GM18502 (cell line): Measurements from ENCODE around the gene ANKS1A.
"Not testable (repeated sequence)": the region's sequence is repeated elsewhere in the genome, so short reads cannot be mapped to it uniquely, and the experiment has no call there.

Experiments
- ATAC-seq: cut with Tn5 transposase; IDR thresholded peaks from one replicate; pipeline ENCODE4 v1.9.1; 2021; ENCODE audit warnings: mild to moderate bottlenecking; ENCODE audit not compliant: unreplicated experiment, poor library complexity

ANKS1A gene

DNA sequence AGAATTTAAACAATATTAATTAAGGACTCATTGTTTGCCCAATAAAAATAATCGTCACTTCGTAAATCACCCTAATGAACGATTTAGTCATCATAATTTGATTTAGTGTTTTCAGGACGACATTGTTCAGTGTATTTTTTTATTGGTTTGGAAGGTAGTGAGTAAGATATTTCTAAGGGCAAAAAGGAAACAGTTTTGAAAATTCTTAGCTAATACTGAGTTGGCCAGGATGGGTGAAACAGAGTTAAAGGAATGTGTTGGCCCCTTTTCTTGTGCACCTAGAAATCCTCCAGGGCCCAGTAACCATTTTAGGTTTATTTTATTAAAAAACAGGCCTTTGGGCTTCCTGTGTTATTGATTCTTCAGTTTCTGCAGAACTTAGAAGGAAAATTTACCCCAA, 25.3 kb downstream of the ANKS1A start:
- ATAC-seq, result no peak

DNA sequence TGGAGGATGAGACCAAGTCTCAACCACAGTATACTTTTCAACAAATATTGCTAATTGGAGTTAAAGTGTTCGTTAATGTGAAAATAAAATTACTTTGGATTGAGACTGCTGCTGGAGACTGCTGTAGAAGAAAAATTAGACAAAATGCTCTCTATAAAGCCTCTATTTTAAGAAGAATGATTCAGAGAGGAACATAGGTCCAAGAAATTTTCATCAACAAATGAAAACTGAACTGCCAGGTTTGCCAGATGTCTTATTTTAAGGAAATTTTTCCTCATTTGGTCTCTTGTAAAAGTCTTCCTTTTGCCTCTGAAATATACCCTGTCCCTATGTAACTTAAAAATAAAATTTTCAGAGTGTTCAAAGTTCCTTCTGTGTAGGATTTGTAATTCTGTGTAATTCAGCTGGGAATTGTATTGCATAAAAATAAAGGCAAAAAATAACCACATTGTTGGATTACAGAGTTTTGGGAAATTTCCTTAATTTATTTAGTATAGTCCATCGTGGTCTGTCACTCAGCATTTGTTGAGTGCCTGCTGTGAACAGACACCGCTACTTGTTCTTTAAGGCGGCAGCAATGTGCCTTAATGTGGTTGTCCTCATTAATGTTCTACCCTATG, 27.4 kb downstream of the ANKS1A start:
- ATAC-seq, result no peak

DNA sequence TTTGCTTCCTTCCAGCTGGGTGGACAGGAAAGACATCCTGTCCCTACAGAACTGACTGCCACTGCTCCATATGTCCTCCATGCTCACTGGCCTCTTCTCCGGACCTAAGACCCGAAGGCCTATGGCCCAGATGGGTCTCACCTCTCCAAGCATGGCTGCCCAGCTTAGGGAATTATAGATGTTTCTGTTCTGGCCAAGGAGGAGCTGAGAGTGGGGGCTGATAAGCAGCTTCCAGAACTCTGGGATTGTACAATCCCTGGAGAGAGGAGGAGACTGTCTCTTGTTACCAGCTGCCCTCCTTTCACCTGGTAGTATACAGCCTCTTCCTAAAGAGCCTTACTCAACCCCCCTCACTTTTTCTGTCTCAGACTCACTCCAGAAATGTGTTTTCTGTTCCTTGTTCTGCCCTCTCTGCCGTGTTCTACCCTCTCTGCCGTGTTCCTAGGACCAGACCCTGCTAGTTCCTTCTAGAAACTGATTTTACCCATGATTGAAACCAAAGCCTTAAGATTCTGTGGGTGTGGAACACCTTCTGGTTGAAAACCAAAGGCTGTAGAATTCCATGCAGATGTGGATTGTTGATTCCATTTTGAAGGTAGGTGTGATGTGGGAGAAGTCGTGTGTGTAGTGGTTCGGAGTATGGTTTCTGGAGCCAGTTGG, 28.7 kb downstream of the ANKS1A start:
- ATAC-seq, result no peak

DNA sequence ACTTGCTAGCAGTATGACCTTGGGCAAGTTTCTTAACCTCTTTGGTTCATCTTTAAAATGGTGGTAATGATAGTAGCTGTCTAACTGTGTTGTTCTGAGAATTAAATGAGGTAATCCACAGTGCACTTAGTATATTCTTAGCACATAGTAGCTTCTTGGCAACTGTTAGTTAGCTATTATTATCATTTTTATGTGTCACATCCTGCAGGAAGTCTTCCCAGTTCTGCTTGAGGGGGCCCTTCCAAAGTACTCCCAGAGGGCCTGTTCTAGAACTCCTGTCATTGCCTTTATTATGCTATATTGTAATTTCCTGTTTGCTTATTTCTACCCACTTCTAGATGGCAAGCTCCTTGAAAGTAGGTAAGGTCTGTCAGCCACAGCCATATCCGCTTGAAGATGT, 30.6 kb downstream of the ANKS1A start:
- no peak for ATAC-seq

DNA sequence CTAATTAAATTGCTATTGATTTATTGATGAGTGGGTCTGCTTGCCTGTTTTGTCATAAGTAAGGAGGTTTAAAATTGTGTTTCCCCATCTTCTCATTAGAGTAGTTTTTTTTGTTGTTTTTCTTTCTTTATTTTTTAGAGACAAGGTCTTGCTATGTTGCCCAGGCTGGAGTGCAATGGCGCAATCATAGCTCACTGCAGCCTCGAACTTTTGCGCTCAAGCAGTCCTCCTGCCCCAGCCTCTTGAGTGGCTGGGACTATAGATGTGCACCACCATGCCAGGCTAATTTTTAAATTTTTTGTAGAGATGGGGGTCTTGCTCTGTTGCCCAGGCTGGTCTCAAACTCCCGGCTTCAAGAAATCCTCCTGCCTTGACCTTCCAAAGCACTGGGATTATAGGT, 31.0 kb downstream of the ANKS1A start:
- no peak for ATAC-seq

DNA sequence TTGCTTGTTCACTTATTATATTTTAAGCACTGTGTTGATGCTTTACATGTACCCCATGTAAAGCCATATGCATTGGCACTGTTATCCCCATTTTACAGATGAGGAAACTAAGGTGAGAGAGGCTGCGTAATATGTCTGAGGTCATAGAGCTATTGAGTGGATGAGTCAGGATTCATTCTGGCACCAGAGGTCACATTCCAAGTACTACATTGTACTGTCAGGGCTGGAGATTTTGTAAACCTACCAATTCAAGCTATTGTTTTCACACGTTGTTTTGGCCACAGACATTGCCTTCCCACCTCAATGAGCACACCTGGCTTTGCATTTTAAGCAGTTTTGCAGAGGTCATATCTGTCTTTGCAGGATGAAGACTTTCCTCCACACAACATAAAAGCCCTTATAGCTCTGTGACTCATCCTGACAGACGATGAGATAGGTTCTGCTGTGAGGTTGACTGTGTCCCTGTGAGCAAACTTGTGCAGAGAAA, 33.2 kb downstream of the ANKS1A start:
- no peak for ATAC-seq

DNA sequence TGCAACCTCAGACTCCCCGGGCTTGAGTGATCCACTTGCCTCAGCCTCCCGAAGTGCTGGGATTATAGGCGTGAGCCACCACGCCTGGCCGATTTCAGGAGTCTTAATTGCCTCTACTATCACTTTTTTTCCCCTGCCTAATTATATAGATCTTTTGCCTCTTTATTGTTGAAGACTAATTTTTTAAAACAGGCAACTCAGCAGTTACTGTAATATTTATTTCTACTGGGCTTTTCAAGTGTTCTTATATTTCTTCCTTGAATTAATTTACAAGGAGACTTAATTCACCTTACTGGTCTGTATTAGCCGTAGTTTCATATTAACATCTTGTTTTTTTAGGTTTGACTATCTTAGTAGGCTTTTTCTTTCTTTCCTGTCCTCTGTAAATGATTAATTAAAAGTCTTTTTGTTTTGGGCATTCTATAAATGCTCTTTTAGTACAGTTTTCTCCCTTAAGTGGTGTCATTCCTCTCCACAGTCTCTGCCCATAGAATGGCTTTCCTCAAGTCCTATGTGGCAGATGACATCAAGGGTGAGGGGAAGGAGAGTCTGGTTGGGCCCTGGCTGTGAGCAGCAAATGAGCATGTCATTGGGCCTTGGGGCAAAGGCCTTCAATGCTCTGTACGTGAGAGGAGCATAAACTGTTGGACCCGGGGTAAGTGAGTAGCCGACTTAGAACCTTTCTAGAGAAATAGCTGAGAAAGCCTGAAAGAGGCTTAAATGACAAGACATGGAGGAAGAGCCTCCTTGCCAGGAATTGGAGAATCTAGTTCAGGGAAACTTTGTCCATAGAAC, 36.0 kb downstream of the ANKS1A start:
- no peak for ATAC-seq

DNA sequence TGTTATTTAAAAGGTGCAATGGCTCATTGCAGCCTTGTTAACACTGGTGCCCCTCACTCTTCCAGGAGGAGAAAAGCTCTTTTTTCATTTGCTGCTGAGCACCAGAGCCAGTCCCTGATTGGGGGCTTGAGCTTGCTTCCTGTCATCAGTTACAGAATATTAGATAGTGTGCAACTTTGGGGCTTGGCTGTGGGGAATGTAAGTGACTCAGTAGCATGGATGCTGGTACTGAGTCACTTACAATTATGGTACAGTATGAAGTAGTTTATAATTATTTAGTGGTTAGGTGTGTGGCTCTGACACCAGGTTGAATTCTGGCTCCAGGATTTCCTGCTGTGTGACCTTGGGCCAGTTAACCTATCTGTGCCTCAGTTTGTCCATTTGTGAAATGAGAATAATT, 37.6 kb downstream of the ANKS1A start:
- ATAC-seq, result no peak

DNA sequence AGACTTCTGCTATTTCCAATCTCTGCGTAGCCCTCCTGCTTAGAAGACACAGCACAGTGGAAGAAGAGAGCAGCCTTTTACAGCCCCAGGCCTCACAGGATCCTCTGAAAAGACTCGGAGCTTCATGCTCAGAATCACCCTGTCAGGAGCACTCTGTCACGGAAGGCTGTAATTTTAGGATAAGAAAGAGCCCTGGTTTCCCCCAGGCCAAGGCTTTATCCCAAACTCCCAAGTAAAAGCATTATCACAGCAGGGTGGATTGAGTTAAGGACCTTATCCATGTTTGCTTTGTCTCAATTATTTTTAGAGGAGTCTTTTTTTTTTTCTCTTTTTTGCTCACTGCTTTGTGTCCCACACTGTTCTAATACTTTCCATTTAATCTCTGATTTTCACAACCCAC, 39.2 kb downstream of the ANKS1A start:
- ATAC-seq, result no peak

DNA sequence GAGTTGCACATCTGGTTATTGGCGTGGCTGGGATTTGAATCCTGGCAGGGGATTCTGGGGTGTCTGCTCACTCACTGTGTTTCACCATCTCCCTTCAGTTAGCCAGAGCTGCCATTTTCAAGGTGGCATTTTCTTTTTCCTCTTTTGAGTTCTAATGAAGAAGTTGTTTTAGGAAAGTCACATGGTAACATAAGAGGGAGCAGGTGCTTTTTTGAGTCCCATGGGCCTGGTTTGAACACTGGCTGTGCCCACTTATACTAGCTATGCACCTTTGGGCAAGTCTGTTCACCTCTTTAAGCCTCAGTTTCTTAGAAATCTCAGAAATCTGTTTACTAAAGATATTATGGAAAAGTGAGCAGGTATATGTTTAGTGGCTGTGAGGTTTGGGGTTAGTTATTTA, 39.6 kb downstream of the ANKS1A start:
- ATAC-seq, result no peak

DNA sequence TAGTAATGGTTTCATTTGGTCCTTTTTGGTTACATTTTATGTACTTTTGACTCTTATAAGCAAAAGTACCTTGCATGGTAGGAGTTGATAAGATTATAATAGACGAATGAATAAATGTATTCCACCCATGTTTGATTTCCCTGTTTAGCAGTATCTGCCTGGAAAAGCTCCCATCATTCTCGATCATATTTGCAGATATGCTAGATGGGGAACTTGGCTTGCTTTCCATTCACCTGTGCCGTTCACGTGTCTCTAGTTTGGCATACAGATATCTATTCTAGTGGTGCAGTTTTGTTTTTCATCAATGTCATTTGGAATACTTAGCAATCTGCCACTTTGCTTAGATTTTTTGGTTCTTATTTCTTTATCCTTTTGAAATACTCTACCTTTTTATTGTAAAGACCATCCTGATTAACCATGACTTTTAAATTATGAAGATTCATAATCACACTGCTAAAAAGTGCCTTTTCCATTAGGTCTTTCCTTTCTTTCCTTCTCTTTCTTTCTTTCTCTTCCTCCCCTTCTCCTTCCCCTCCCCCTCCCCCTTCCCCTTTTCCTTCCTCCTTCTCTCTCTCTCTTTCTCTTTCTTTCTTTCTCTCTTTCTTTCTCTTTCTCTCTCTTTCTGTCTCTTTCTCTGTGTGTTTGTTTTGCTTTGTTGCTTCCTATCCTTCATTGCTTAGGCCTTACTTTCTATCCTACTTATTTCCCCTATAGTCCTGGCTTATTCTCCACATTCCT, 40.4 kb downstream of the ANKS1A start:
- no peak for ATAC-seq

DNA sequence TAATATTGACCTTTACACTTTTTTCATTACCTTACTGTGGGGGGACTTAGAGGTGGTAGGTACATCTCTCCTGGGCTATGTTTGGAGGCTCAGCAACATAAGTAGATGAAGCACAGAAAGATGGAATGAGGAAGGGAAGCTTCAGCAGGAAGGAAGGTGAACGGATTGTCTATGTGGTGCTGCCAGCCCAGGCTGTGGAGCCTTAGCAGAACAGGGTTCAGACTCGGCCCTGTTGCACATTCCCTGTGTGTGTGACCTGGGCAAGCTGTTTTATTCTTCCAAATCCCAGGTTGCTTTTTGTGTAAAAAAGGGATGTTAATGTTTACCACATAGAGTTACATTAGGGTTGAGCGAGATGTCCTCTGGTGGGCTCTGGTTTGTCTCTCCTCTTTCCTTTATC, 41.2 kb downstream of the ANKS1A start:
- ATAC-seq, result no peak

DNA sequence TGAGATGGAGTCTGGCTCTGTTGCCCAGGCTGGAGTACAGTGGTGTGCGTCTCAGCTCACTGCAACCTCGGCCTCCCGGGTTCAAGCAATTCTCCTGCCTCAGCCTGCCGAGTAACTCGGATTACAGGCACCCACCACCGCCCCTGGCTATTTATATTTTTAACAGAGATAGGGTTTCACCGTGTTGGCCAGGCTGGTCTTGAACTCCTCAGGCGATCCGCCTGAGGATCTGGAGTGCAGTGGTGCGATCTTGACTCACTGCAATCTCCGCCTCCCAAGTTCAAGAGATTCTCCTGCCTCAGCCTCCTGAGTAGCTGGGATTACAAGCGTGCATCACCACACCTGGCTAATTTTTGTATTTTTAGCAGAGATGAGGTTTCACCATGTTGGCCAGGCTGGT, 43.1 kb downstream of the ANKS1A start:
- ATAC-seq, result not testable (repeated sequence)

DNA sequence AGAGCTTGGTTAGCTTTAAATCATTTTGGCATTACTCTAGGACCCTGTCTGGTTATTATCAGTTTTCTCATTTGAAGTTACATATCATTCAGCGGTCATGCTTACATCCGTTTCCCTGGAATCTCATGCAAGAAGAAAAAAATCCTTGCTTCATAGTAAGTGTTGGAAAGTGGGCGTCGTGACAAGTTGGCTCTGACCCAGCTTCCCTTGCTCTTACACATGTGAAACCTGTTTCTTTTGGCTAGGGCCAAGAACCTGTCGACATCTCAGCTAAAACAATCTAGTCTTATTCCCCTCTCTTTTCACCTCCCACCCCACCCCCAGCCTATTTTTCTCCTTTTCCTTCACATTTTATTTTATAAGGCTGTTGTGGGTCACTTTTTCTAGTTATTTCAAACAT, 45.5 kb downstream of the ANKS1A start:
- no peak for ATAC-seq

DNA sequence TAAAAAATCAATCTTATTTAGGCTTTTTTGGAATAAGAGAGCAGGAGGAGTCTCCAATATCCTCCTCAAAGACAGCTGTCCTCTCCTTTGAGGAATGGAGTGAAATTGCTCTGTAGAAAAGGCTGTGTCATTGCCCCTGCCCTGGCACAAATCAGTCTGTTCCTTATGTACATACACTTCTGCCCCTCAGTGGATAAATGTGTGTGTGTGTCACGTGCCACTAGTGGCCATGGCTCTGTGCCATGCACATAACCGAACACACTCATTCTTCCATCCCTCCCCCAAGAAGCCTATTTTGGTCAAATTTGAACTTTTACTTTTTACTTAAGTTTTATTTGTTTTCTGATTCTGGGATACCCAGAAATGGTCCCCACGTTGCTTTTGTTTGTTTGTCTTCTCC, 49.2 kb downstream of the ANKS1A start:
- ATAC-seq, result no peak

DNA sequence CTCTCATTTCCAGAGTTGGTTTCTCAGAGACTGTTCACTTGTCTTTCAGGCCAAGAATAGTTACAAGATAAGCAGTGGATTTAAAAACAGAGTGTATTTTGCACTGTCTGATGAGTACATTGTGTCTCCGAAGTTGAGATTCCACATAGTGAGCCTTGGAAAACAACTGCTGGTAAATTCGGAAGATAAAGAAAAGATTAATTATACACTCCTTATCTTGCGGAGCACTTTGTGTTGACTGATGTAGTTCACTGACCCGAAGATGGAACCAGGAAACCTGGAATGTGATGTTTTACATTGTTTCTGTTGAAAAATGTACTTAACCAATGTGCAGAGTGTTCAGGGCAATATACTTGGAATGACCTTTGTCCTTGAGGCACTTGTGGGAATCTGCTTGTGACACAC, 51.0 kb downstream of the ANKS1A start:
- no peak for ATAC-seq

DNA sequence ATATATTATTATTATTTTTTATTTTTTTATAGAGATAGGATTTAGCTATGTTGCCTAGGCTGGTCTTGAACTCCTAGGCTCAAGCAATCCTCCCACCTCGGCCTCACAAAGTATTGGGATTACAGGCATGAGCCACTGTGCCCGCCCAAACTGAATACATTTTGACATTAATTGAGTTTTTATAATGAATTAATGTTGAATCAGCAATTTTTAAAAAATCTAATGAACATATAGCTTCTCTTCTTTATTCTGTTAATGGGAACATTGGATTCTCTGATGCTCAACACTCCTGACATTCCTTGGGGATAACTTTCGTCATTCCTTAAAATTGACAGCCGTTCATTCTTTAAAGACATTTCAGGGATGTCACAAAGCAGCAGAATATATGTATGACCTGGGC, 52.4 kb downstream of the ANKS1A start:
- ATAC-seq, result no peak

DNA sequence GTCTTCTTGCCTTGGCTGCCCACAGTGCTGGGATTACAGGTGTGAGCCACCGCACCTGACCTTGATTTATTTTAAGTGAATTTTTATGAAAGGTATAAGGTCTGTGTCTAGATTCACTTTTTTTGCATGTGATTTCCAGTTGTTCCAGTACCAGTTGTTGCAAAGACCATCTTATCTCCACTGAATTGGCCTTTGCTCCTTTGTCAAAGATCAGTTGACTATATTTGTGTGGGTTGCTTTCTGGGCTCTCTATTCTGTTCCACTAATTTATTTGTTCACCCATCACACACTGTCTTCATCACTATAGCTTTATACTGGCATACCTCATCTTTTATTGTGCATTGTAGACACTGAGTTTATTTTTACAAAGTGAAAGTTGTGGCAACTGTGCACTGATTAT, 56.3 kb downstream of the ANKS1A start:
- no peak for ATAC-seq

DNA sequence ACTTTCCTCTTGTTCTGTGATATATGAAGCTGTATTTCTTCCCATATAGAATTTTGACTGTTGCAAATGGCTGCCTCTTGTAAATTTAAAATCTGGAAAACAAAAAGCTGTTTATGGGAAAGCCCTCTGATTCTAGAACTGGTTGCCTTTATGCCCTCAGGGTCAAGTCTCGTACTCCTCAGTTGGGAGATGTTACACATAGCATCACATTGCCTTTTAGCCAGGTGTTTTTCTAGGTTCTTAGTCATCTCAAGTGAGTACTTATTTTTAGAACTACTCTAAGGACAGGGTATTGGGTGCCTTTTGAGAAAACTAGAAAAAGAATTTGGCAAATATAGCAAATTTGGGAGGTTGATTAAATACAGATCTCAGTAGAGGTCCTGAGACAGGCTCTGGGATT, 58.5 kb downstream of the ANKS1A start:
- no peak for ATAC-seq

DNA sequence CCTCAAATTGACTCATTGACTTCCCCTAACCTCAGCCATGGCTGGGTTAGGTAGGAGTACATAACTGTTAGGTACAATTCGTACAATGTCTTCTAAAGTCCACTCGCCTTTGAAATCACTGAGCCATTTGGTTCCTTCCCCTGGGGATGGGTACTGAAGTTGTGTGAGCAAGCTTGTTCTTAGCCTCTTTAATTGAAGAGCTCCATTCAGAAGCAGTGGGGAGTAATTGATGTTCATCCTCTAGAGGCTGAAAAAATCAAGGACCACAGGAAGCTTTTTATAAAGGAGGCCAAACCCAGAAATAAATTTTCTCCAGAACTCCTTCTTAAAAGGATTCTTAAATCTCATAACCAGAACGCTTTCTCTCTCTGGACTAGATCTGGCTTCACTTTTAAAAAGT, 60.6 kb downstream of the ANKS1A start:
- ATAC-seq, result no peak

DNA sequence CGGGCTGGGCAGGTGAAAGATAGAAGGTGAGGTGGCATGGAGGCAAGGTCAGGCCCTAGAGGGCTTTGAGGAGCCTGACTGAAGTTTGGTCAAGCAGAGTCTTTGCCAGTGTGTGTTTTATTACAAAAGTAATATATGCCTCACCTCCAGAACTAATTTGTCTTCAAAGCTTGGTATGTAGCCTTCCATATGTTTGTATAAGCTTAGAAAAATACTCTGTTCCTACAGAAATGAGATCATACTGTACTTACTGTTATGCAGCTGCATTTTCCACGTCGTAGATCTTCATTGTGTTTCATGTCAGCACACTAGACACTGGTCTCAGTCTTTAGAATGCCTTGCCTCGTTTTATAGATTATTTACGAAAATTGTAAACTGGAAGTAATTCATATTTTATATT, 61.8 kb downstream of the ANKS1A start:
- no peak for ATAC-seq
